ENCODE data around the gene ZNF609.

ZNF609 gene

GRCh38 chr15:64443747-64444621, 16.4 kb upstream of the ZNF609 start:
- Histone ChIP-seq H3K27ac (ENCODE audit: low read depth, low read length) (no peak overlapping the region), H3K9ac (ENCODE audit: low read length) (no peak overlapping the region)

GRCh38 chr15:64444836-64445235, 15.5 kb upstream of the ZNF609 start:
- no peaks in the 10 kb centered on the region for H3K27me3 ChIP-seq (ENCODE audit: control insufficient read depth, insufficient read depth, low read length)
- H3K4me3 ChIP-seq (ENCODE audit: low read length), result no peak overlapping the region
- H3K4me1 ChIP-seq (ENCODE audit: control insufficient read depth, insufficient read depth, low read length), result peaks cover 2% of the 10 kb centered on the region
- no peak overlapping the region for H3K9ac ChIP-seq (ENCODE audit: low read length)
- H3K36me3 ChIP-seq (ENCODE audit: control insufficient read depth, insufficient read depth, low read length), result peaks cover 3% of the 10 kb centered on the region
- H3K27ac ChIP-seq (ENCODE audit: low read depth, low read length), result no peak overlapping the region

More at GRCh38 chr15:64443747-64444621, 16.4 kb upstream of the ZNF609 start:
- Histone ChIP-seq H3K4me1 (ENCODE audit: control insufficient read depth, insufficient read depth, low read length) (peaks cover 2% of the 10 kb centered on the region), H3K4me3 (ENCODE audit: low read length) (no peak overlapping the region), H3K36me3 (ENCODE audit: control insufficient read depth, insufficient read depth, low read length) (peaks cover 3% of the 10 kb centered on the region), H3K27me3 (ENCODE audit: control insufficient read depth, insufficient read depth, low read length) (no peaks in the 10 kb centered on the region)

- Histone ChIP-seq H3K36me3 (ENCODE audit: control insufficient read depth, insufficient read depth, low read length) (peaks cover 3% of the 10 kb centered on the region), H3K9ac (ENCODE audit: low read length) (no peak overlapping the region), H3K27ac (ENCODE audit: low read depth, low read length) (no peak overlapping the region), H3K27me3 (ENCODE audit: control insufficient read depth, insufficient read depth, low read length) (no peaks in the 10 kb centered on the region), H3K4me1 (ENCODE audit: control insufficient read depth, insufficient read depth, low read length) (peaks cover 2% of the 10 kb centered on the region), H3K4me3 (ENCODE audit: low read length) (no peak overlapping the region)
Observed at GRCh38 chr15:64447536-64448315, 12.7 kb upstream of the ZNF609 start.

GRCh38 chr15:64452988-64453688, 7.2 kb upstream of the ZNF609 start:
- Histone ChIP-seq H3K4me3 (ENCODE audit: low read length) (no peak overlapping the region), H3K4me1 (ENCODE audit: control insufficient read depth, insufficient read depth, low read length) (peaks cover 22% of the 10 kb centered on the region), H3K36me3 (ENCODE audit: control insufficient read depth, insufficient read depth, low read length) (no peaks in the 10 kb centered on the region), H3K27ac (ENCODE audit: low read depth, low read length) (no peak overlapping the region), H3K9ac (ENCODE audit: low read length) (no peak overlapping the region), H3K27me3 (ENCODE audit: control insufficient read depth, insufficient read depth, low read length) (no peaks in the 10 kb centered on the region)

GRCh38 chr15:64453689-64454037, 6.7 kb upstream of the ZNF609 start:
- no peaks in the 10 kb centered on the region for H3K36me3 ChIP-seq (ENCODE audit: control insufficient read depth, insufficient read depth, low read length)
- no peaks in the 10 kb centered on the region for H3K27me3 ChIP-seq (ENCODE audit: control insufficient read depth, insufficient read depth, low read length)
- H3K9ac ChIP-seq (ENCODE audit: low read length), result no peak overlapping the region
- H3K27ac ChIP-seq (ENCODE audit: low read depth, low read length), result no peak overlapping the region
- H3K4me3 ChIP-seq (ENCODE audit: low read length), result no peak overlapping the region
- peaks cover 22% of the 10 kb centered on the region for H3K4me1 ChIP-seq (ENCODE audit: control insufficient read depth, insufficient read depth, low read length)

- H3K9ac ChIP-seq (ENCODE audit: low read length), result no peak overlapping the region
- no peak overlapping the region for H3K27ac ChIP-seq (ENCODE audit: low read depth, low read length)
- H3K4me3 ChIP-seq (ENCODE audit: low read length), result no peak overlapping the region
- no peaks in the 10 kb centered on the region for H3K27me3 ChIP-seq (ENCODE audit: control insufficient read depth, insufficient read depth, low read length)
- H3K36me3 ChIP-seq (ENCODE audit: control insufficient read depth, insufficient read depth, low read length), result no peaks in the 10 kb centered on the region
- H3K4me1 ChIP-seq (ENCODE audit: control insufficient read depth, insufficient read depth, low read length), result peaks cover 22% of the 10 kb centered on the region
Observed at GRCh38 chr15:64454282-64454681, 6.1 kb upstream of the ZNF609 start.

- no peak overlapping the region for H3K9ac ChIP-seq (ENCODE audit: low read length)
- H3K36me3 ChIP-seq (ENCODE audit: control insufficient read depth, insufficient read depth, low read length), result no peaks in the 10 kb centered on the region
- peaks cover 22% of the 10 kb centered on the region for H3K4me1 ChIP-seq (ENCODE audit: control insufficient read depth, insufficient read depth, low read length)
- no peaks in the 10 kb centered on the region for H3K27me3 ChIP-seq (ENCODE audit: control insufficient read depth, insufficient read depth, low read length)
- H3K27ac ChIP-seq (ENCODE audit: low read depth, low read length), result no peak overlapping the region
- no peak overlapping the region for H3K4me3 ChIP-seq (ENCODE audit: low read length)
Observed at GRCh38 chr15:64455961-64456371, 4.4 kb upstream of the ZNF609 start.

DNA sequence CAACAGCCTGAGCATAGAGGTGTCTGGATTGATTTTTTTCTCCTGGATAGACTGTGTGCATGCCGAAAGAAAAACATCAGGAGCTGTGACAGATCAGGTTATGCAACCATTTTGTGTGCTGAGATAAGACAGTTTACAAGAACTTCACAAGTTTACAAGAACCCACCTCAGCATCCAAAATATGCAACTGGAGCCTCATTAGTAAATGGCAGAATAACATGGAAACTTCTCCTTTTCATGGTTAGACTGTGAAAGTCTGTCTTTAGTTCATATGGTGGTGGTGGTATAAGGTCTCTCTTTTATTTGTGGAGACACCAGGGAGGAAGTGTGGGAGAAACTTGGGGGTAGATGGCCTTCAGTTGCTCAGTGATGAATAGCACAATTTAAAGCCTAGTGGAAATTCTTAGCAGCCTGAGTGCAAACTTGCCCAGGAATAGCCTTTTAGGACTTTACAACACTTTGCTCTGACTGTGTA, 3.7 kb upstream of the ZNF609 start:
- Histone ChIP-seq H3K27ac (ENCODE audit: low read depth, low read length) (peak overlapping the region; percentile 51), H3K4me1 (ENCODE audit: control insufficient read depth, insufficient read depth, low read length) (peaks cover 25% of the 10 kb centered on the region), H3K36me3 (ENCODE audit: control insufficient read depth, insufficient read depth, low read length) (no peaks in the 10 kb centered on the region), H3K27me3 (ENCODE audit: control insufficient read depth, insufficient read depth, low read length) (no peaks in the 10 kb centered on the region), H3K9ac (ENCODE audit: low read length) (no peak overlapping the region), H3K4me3 (ENCODE audit: low read length) (no peak overlapping the region)

GRCh38 chr15:64459066-64459781, 1.2 kb upstream of the ZNF609 start:
- Histone ChIP-seq H3K27me3 (ENCODE audit: control insufficient read depth, insufficient read depth, low read length) (no peaks in the 10 kb centered on the region), H3K9ac (ENCODE audit: low read length) (no peak overlapping the region), H3K4me3 (ENCODE audit: low read length) (no peak overlapping the region), H3K4me1 (ENCODE audit: control insufficient read depth, insufficient read depth, low read length) (peaks cover 27% of the 10 kb centered on the region), H3K36me3 (ENCODE audit: control insufficient read depth, insufficient read depth, low read length) (no peaks in the 10 kb centered on the region), H3K27ac (ENCODE audit: low read depth, low read length) (no peak overlapping the region)

DNA sequence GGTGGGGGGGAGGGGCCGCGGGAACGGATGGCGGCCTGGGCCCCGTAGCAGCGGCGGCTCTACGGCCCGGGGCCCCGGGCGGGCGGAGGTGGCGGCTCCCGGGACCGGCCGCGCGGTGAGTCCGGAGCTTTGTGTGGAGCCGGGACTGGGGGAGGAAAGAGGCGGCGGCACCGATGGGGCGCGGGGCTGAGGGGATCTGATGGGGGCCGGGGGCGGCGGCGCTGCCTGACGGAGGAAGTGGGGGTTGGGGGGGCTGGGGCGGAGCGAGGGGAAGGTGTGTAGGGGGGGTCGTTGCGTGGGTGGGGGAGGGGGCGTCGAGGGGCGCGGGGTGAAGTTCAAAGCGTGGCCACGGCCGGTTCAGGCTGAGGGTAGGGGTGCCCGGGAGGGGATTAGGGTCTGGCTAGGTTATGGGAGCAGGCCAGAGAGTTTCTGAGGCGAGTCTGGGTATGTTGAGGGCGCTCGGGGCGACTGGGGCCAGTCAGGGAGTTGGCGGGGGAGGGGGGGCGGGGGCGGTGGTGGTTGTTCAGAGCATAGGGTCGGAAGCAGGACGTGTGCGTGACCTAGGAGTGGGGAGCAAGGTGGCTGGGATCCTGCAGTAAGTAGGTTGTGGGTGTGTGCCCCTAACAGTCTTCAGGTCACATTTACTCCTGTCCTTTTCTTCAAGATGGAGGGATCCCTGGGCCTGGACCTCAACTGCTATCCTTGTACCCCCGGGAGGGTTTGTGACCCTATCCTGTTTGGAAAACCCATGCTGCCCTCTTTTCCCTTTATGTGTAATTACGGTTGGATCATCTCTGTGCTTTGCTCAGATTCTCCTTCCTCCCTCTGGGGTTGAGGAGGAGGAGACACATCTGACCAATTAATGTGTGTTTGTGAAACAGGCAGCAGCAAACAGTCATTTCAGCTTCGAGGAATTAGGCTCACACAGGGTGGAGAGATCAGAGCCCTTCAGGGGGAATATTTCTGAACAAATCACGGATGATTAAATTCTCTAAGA, 644 bp downstream of the ZNF609 start:
- peaks cover 30% of the 10 kb centered on the region for H3K4me1 ChIP-seq (ENCODE audit: control insufficient read depth, insufficient read depth, low read length)
- H3K4me3 ChIP-seq (ENCODE audit: low read length), result peak overlapping the region; percentile 87
- no peaks in the 10 kb centered on the region for H3K27me3 ChIP-seq (ENCODE audit: control insufficient read depth, insufficient read depth, low read length)
- no peaks in the 10 kb centered on the region for H3K36me3 ChIP-seq (ENCODE audit: control insufficient read depth, insufficient read depth, low read length)
- H3K27ac ChIP-seq (ENCODE audit: low read depth, low read length), result peak overlapping the region; percentile 60
- peak overlapping the region; percentile 42 for H3K9ac ChIP-seq (ENCODE audit: low read length)

DNA sequence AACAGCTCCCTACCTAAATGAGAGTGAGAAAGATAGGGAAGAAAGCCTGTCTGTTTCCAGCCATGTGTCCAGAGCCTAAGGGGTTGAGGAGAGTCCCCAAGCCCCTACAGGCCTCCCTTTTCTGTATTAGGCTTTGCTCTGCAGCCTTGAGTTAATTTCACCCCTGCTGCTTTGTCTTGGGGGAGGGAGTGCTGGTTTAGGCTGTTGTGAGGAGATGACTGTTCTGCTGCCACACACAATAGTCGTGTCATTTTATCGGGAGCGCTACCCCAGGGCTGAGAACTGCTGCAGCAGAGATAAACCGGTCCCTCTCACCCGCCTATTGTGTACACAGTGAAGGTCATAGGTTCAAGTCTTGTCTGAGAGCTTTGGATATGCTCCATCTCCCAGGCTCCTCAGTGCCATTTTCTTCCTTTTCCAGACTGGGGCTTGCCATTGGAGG, 1.4 kb downstream of the ZNF609 start:
- H3K27me3 ChIP-seq (ENCODE audit: control insufficient read depth, insufficient read depth, low read length), result no peaks in the 10 kb centered on the region
- peak overlapping the region; percentile 60 for H3K27ac ChIP-seq (ENCODE audit: low read depth, low read length)
- peak overlapping the region; percentile 87 for H3K4me3 ChIP-seq (ENCODE audit: low read length)
- H3K36me3 ChIP-seq (ENCODE audit: control insufficient read depth, insufficient read depth, low read length), result no peaks in the 10 kb centered on the region
- H3K9ac ChIP-seq (ENCODE audit: low read length), result peak overlapping the region; percentile 42
- H3K4me1 ChIP-seq (ENCODE audit: control insufficient read depth, insufficient read depth, low read length), result peaks cover 31% of the 10 kb centered on the region

All from rectal smooth muscle tissue (tissue), 1 donor.